ENCODE results near the gene MIXL1.

GRCh38 chr1:226202246-226202645 lies 21.2 kb upstream of the MIXL1 start:
- TF ChIP-seq POLR2A (IDR thresholded peaks at IDR 0.05), result no peak
- TF ChIP-seq CTCF (IDR thresholded peaks at IDR 0.05), result no peak

All from lower leg skin (tissue), 3 donors.